NCI-H510A (cell line): ENCODE measurements around the gene PRPF38A.

ENCODE experiments used
- DNase-seq: peaks from one replicate; lab custom pipeline; 2025; lab: John Stamatoyannopoulos, UW

The PRPF38A gene

DNA sequence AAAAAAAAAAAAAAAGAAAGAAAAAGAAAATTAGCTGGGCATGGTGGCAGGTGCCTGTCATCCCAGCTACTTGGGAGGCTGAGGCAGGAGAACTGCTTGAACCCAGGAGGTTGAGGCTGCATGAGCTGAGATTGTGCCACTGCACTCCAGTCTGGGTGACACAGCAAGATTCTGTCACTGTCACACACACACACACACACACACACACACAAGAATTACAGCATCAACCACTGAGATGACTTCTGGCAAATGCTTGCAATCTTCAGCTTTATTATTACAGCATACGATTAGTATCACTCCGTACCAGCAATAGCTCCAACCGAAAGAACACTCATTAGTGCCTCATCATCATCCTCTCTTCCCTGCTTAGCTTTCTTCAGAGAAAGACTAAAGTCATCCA lies 4.8 kb upstream of the PRPF38A start:
- DNase-seq, result no peak

DNA sequence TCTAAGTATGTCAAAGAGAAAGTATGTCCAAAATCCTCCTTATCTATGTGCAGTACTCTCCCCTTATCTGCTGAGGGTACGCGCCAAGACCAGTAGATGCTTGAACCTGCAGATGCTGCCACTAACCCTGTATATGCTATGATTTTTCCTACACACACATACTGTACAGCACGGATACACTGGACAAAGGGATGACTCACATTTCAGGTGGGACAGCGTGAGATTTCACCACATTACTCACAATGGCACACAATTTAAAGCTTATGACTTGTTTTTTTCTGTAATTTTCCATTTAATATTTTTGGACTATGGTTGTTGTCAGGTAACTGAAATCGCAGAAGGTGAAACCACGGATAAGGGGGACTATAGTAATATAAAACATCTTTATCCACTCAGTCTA lies 4.3 kb upstream of the PRPF38A start:
- no peak for DNase-seq

DNA sequence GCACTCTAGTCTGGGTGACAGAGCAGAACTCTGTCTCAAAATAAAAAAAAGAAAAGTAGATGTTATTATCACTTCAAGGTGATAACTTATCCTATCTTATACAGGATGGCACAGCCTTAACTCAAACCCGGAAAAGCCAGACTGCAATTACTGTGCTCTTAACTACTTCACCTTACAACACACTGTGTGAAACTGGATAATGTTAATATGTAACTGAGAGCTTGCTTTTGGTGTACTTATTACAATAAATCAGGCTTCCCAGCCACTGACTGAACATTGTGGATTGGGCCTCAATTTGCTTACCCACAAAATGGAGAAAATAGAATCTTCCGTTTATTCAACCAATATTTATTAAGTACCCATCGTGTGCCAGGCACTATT lies 1.6 kb upstream of the PRPF38A start:
- no peak for DNase-seq

DNA sequence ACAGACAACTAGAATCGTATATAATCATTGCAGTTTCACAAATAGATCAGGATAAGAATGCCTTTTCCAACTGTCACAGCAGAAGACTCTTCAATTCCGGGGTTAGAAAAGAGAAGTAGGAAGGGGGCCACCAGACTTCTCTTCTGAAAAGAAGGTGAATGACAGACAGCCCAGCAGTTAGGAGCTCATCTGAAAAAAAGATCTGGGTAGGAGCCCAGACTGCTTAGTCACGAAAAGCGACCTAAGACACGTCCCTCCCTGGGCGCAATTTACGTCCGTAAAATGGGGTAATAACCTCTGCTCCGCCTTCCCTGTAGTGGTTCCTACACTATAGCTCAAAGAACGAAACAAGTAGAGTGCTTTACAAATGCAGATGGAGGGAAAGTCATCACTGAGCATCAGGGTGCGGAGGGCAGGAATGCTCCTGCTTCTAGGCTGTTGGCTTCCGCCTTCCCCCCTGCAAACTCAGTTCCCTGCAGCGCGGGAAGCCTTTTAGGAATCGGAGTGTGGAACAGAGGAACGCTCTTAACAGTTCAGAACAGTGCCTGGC lies 761 bp upstream of the PRPF38A start:
- DNase-seq, result peak; percentile 31

DNA sequence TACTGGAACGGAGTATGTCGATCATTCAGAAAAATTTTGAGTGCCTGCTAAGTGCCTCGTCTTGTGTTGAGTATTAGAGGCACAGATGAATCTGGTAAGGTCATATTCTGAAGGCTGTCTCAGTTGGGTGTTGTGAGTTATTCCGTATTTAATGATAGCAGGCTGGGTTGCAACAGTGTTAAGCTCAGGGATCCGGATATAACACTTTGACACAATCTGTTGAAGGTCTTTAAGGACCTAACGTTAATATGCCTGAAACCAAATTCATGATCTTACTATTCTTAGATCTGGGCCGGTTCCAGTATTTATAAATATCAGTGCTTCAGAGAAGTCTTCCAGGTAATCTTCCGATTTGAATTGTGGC lies 555 bp downstream of the PRPF38A start:
- DNase-seq, result no peak

DNA sequence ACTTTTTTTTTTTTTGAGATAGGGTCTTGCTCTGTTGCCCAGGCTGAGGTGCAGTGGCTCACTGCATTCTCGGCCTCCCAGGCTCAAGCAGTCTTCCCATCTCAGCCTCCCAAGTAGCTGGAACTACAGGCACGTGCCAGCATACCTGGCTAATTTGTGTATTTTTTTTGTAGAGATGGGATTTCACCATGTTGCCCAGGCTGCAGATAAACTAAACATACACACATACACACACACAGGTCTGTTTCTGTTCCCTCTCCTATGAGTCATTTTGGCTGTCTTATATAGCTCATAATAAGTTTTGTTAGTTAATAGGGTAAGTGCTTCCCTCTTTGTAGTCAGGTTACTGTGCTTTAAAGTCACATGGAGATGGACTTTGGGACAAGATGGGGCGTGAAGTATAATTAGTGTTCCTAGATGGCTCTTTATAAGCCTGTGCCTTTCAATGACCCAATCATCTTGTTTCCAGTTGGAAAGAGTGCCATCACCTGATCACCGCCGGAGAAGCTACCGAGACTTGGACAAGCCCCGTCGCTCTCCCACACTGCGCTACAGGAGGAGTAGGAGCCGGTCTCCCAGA lies 9.1 kb downstream of the PRPF38A start:
- no peak for DNase-seq

DNA sequence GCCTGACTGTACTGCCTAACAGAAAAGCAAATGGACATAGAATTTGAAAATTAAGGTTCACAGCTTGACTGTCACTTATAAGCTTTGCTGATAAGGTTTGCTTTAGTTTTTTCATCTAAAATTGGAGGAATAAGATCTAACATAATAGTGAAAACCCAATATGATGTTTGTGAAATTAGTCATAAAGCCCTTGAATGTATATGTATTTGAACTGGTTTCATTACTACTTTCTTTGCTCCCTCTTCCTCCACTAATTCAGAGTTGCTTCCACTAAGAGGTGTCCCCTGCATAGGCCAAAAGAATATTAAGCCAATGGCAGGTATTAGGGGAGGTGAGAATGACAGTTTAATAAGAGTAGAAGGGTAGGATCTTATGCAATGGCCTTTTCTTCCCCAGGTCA lies 10.5 kb downstream of the PRPF38A start:
- no peak for DNase-seq

DNA sequence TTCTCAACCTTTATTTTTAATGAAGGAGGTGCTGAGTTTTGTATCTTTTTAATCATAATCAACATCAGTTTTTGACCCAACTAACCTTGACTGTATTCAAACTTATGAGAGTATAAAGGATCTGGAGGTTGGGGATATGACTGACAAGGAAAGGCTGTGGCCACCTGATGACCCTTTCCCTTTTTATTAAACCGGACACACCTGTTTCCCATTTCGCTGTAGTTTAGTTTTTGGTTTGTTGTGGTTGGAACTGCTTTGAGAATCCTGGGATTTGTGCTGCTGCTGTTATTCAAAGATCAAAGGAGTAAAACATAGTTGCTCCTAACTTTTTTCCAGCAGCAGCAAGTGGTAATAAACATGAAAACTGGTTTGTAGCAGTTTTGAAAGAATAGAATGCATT lies 12.4 kb downstream of the PRPF38A start:
- no peak for DNase-seq

DNA sequence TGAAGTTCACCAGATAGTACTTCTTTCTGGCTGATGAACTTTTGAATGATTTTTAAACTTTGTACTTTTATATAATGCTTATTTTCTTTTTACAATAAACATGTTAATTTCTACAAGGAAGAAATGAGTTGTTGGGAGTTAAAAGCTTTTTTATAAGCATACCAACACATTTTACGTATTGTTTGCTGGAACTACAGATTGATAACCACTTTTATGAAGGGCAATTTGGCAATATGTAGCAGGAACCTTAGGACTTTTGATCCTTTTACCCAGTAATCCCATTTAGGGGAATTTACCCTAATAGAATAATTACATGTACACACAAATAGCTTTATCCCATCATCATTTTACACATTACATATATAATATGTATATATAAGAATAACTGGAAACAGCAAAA lies 16.3 kb downstream of the PRPF38A start:
- DNase-seq, result no peak

DNA sequence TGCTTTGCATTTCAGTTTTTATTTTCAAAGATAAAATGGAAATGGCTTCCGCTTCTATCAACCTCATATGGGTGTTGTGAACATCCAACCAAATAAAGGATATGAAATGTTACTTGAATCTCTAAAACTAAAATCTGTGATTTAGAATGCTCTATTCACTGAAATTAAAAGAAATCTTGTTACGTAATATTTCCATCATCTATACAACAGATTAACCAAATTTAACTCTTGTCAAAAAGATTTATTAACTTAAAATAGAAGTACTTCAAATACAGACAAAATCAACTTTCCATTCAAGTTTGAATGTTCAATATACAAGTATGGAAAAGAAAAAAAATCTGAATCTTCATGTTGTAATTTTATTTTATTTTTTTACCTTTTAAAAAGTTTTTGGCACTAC lies 18.7 kb downstream of the PRPF38A start:
- DNase-seq, result no peak

DNA sequence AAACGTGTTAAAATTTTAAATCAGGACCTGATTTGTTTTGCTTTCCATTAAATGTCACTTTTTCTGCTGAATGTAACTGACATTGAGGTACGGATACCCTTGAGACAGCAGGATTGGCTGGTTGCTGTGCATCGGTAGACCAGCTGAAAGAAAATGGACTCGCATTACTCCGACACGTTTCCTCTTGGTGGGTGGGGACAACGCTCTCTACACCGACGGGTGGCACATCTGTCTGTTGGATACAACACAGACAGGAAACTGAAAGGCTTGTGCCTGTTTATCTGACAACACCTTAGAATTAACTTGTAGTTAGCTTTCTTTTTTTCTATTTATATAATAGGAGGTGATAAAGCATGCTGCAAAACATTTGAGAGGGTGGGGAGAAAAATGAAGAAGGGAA lies 19.4 kb downstream of the PRPF38A start:
- DNase-seq, result no peak

DNA sequence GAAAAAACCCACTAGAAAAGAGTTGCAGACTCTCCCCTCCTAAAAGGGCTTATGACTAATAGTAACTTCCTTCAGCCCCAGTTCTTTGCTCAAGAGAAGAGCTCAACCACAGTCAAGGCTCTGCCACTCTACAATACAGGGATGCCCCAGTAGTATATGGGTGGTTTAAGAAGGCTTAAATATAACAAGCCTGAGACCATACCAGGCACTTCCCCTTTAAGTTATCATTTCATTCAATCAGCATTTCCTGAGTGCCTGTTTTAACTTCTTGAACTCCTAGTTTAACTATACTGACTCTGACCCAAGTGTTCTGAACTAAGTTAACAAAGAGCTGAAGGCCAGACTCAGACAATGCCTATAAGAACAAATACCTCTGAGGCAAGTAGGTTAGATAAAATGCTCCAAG lies 19.8 kb downstream of the PRPF38A start:
- DNase-seq, result no peak

DNA sequence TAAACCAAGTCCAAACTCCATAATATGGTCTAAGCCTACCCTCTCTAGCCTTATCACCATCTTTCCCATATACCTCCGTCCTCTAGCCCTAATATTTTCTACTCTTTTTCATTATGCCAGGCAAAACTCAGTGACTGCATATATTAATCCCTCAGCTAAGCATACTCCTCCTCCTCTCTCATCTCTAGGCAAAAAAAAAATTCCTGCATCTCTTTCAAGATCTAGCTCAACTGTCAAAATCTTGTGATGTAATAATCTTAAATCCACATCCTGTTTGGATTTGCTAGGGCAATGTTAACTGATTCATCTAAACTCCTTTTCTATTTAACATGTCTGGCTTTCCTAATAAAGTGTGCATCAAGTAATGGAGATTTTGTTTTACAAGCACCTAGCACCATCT lies 20.4 kb downstream of the PRPF38A start:
- no peak for DNase-seq

DNA sequence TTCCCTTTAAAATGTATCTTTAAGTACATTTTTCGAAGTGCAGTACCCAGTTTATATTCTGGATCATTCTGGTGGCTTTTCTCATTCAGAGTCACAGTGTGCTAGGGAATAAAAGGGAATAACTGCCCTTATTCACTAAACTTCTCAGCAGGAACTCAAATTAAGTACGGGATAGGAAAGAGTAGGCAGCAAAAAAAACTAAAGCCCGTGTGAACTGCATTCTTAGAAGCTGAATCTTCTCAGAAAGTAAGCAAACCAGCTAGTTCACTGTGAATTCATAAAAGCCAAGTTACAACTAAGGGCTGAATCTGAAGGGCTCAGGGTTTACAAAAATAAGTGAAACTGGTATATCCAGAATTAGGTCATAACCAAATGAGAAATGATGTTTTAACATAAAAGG lies 22.0 kb downstream of the PRPF38A start:
- DNase-seq, result no peak

DNA sequence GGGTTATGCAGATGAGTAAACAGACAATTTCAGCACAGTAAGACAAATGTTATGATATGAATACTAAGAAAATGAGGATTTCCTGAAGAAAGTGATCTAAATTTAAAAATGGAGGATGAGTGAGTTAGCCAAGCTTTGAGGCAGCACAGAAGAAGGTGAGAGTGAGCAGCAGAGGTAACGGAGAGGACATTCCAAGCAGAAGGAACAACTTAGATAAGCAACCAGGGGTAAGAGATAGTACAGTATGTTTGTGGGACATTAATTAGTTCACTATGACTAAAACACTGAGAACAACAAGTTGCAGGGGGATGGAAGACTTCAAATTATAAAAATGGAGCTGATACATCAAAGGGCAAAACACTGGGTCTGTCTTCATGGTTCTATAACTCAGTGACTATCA lies 22.8 kb downstream of the PRPF38A start:
- no peak for DNase-seq

DNA sequence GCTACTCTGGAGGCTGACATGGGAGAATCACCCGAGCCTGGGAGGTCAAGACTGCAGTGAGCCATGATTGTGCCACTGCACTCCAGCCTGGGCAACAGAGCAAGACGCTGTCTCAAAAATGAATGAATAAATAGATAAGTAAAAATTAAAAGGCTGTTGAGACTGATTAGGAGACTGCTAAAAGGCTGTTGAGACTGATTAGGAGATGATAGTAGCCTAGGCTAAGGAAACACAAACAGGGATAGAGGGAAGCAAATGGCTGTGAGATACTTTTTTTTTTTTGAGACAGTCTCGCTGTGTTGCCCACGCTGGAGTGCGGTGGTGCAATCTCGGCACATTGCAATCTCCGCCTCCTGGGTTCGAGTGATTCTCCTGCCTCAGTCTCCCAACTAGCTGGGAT lies 28.4 kb downstream of the PRPF38A start:
- no peak for DNase-seq

DNA sequence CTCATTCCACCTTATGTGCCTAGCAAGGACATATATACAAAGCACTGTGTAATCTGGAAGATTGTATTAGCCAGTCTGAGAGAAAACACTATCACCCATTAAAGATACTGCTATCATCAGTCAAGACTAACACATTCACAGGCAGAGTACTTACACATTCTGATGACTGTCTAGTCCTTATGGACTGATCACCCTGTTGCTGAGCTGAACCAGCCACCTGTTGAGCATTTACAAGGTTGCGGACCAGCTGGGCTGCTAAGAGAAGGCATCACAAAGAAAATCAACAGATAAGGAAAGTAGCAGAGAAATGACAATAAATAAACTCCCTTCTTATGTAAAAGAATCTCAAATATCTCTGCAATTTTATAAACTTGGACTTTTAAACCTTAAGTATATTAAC lies 30.8 kb downstream of the PRPF38A start:
- DNase-seq, result no peak

DNA sequence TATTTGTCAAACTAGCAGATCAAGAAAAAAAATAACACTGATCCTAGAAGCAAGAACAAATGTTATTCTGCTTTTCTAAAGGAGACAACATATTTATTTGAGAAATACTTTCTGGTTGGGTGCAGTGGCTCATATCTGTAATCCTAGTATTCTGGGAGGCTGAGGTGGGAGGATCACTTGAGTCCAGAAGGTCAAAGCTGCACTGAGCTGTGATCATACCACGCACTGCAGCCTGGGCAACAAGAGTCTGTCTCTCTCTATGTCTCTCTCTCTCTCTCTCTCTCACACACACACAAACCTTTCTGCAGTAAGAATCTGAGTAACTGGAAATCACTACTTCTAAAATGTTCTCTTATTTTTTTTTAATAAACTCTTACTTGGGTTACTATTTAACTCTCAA lies 31.2 kb downstream of the PRPF38A start:
- no peak for DNase-seq

DNA sequence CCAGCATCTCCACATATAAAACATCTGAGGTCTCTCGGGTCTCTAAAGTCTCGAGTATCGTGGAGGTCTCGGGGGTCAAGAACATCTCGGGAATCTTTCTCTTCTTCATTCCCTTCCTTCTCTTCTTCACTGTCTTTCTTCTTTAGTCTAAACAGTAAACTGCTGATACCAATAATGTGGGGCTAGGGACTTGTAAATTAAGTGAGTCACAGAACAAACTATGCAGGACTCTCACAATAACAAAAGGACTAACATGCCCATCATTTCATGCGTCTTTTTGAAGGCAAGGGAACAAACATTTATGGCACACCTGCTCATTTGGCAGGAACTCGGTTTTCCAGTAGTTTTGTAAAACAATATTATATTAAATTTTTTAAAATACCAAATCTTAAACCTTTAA lies 32.4 kb downstream of the PRPF38A start:
- DNase-seq, result no peak

DNA sequence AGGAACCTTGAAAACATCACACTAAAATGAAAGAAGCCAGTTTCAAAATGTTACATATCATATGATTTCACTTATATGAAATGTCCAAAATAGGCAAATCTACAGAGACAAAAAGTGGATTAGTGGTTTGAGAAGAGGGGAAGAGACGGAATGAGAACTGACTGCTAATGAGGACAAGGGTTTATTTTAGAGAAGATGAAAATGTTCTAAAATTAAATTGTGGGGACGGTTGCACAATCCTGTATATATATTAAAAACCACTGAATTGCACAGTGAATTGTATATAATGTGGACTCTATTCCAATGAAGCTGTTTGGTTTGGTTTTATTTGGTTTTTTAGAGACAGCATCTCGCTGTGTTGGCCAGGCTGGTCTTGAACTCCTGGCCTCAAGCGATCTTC lies 35.6 kb downstream of the PRPF38A start:
- DNase-seq, result no peak

DNA sequence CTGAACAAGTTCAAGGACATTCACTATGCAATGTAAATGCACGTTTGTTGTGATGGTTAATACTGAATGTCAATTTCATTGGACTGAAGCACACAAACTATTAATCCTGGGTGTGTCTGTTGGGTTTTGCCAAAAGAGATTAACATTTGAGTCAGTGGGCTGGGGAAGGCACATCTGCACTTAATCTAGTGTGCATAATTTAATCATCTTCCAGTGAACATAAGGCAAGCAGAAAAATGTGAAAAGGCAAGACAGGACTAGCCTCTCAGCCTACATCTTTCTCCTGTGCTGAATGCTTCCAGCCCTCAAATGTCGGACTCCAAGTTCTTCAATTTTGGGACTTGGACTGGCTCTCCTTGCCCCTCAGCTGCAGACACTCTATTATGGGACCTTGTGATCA lies 40.1 kb downstream of the PRPF38A start:
- DNase-seq, result no peak

DNA sequence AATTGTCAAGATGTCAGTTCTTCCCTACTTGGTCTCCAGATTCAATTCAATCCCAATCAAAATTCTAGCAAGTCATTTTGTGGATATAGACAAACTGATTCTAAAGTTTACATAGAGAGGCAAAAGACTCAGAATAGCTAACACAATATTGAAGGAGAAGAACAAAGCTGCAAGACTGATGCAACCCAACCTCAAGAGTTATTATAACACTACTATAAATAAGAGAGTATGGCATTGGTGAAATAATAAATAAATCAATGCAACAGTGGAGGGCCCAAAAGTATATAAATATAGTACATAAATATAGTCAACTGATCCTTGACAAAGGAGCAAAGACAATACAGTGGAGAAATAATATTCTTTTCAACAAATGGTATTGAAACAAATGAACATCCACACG lies 49.7 kb downstream of the PRPF38A start:
- no peak for DNase-seq

DNA sequence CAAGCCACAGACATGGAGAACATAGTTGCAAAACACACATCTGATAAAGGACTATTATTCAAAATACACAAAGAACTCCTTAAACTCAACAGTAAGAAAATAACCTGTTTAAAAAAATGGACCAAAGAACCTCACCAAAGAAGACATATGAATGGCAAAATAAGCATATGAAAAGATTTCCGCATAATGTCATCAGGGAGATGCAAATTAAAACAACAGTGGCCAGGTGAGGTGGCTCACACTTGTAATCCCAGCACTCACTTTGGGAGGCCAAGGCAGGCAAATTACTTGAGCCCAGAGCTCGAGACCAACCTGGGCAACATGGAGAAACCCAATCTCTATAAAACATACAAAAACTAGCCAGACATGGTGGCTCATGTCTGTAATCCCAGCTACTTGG lies 50.4 kb downstream of the PRPF38A start:
- DNase-seq, result no peak

DNA sequence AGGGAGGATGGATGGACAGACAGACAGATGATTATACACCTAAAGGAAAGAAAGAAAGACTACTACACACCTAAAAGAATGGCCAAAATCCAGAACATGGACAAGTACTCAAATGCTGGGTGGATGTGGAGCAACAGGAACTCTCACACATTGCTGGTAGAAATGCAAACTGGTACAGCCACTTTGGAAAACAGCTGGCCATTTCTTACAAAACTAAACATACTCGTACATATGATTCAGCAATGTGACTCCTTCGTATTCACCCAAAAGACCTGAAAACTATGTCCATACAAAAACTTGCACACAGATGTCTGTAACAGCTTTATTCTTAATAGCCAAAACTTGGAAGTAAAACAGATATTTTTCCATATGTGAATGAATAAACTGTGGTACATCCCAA lies 51.3 kb downstream of the PRPF38A start:
- DNase-seq, result no peak

DNA sequence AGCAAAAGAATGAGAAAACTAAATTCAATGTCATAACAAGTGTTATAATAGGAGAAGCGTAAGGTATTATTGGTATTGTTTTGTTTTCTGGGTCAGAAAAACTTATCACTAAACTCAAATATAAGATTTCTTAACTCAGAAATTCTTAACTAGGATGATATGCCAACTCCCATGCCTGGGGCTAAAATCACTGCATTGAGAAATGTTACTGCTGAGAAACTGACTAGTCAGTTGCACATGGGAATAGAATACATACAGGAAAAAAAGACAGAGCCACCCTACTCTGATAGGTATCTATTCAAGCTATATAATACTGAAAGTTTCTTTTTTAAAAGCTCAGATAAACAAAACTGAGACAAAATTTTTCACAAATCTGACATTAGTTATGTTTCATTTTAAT lies 56.3 kb downstream of the PRPF38A start:
- DNase-seq, result no peak
